ENCODE data around the gene GID4. TPM values are rescaled to one million over a fixed set of nuclear protein-coding genes. Genes with fewer than 3 reads are reported as not detected.

The GID4 gene
- total and polyA plus RNA-seq, 9 of the 15 experiments (the other 6 are each of a cell fraction or from before 2014, with no cell fraction given) = 1.2 to 6.4 (median 3.7) TPM

DNA sequence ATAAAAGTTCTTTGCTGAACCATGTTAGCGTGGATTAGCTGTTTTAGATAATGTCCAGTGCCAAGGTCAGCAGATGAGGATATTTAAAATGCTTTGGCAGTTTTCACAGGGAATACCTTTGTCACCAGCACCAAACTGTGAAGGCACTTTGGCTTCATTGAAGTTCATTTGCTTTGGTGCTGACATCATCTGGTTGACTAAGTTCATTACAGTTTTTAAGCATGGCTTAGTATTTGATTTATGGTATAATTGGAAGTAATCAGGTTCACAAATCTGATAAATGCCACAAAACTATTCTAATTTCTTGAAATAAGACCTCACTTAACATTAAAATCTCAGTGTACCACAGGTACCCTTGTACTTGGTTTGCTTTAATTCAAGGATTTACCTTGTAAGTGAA lies 4.3 kb downstream of the GID4 start:
- CTCF ChIA-PET (ENCODE audit: low intra/inter-chr PET ratio) = no interaction called here
- peaks cover 15% of the 10 kb centered on the region; the same call in 2 of the 3 replicates for H3K36me3 ChIP-seq (ENCODE audit: control insufficient read depth, insufficient read depth, low read length)
- BruUV-seq (replicated peaks) = no TSS peak
- FAIRE-seq (peak; percentile 86), DNase-seq (ENCODE audit: extremely low read depth in 1 of 4, low spot score in 3 of 4) (peak in 3 of 4 experiments; percentile 23 to 30 (median 25)), ATAC-seq (no peak)
- no peaks in the 10 kb centered on the region for H3K9me1 ChIP-seq (ENCODE audit: control insufficient read depth, insufficient read depth, low read length)
- H3K9ac ChIP-seq (ENCODE audit: insufficient read depth in 1 of 2, low read depth in 2 of 2, low read length in 2 of 2) = no peak overlapping the region
- H3K27ac ChIP-seq (ENCODE audit: extremely low read depth, low read depth, low read length) = peak overlapping the region; percentile 20; the same call in 1 of the 3 replicates
- H3K9me3 ChIP-seq (replicated peaks; ENCODE audit: control insufficient read depth, insufficient read depth, low read depth, low read length) = no peaks in the 10 kb centered on the region
- H4K20me1 ChIP-seq (replicated peaks; ENCODE audit: control insufficient read depth, insufficient read depth, low read length) = no peaks in the 10 kb centered on the region
- in situ Hi-C loops (cut with MboI) (no loop called here), intact Hi-C loops (cut with micrococcal nuclease) (loop anchor here (5.0 kb wide), 1 partner anchor 44 kb away; the partner anchor contains the start of gene DRG2)
- WGBS (ENCODE audit: insufficient coverage, low coverage, missing lambda C conversion rate) = 33% methylated on average over 1 of the region's 1 CpG
- peaks cover 16 to 23% of the 10 kb centered on the region in 2 experiments; a peak in 4 of 5 replicates for H3K4me1 ChIP-seq (replicated peaks in 1 of 2; ENCODE audit: control insufficient read depth in 2 of 2, insufficient read depth in 2 of 2, low read length in 2 of 2)
- H2AFZ ChIP-seq (ENCODE audit: low read depth, low read length) = no peak overlapping the region
- TF ChIP-seq RAD21 (CRISPR knock-in tag; conservative IDR thresholded peaks at IDR 0.05 in 1 of 2, IDR thresholded peaks at IDR 0.05 in 1 of 2) = 0 out of 4 replicates have a peak, but pooled peaks of 1 of the 2 experiments have one; percentile 19
- TF ChIP-seq, protein P1, sequence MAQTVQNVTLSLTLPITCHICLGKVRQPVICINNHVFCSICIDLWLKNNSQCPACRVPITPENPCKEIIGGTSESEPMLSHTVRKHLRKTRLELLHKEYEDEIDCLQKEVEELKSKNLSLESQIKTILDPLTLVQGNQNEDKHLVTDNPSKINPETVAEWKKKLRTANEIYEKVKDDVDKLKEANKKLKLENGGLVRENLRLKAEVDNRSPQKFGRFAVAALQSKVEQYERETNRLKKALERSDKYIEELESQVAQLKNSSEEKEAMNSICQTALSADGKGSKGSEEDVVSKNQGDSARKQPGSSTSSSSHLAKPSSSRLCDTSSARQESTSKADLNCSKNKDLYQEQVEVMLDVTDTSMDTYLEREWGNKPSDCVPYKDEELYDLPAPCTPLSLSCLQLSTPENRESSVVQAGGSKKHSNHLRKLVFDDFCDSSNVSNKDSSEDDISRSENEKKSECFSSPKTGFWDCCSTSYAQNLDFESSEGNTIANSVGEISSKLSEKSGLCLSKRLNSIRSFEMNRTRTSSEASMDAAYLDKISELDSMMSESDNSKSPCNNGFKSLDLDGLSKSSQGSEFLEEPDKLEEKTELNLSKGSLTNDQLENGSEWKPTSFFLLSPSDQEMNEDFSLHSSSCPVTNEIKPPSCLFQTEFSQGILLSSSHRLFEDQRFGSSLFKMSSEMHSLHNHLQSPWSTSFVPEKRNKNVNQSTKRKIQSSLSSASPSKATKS (CRISPR knock-in tag; IDR thresholded peaks at IDR 0.05) = no peak
- peak; percentile 44 for TF ChIP-seq MEIS2 (IDR thresholded peaks at IDR 0.05; ENCODE audit: partially characterized antibody)
- TF ChIP-seq, protein P2, sequence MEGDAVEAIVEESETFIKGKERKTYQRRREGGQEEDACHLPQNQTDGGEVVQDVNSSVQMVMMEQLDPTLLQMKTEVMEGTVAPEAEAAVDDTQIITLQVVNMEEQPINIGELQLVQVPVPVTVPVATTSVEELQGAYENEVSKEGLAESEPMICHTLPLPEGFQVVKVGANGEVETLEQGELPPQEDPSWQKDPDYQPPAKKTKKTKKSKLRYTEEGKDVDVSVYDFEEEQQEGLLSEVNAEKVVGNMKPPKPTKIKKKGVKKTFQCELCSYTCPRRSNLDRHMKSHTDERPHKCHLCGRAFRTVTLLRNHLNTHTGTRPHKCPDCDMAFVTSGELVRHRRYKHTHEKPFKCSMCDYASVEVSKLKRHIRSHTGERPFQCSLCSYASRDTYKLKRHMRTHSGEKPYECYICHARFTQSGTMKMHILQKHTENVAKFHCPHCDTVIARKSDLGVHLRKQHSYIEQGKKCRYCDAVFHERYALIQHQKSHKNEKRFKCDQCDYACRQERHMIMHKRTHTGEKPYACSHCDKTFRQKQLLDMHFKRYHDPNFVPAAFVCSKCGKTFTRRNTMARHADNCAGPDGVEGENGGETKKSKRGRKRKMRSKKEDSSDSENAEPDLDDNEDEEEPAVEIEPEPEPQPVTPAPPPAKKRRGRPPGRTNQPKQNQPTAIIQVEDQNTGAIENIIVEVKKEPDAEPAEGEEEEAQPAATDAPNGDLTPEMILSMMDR (IDR thresholded peaks at IDR 0.05 in 2 of 3, conservative IDR thresholded peaks at IDR 0.05 in 1 of 3; ENCODE audit: insufficient read depth in 2 of 3, low read depth in 1 of 3, low read length in 3 of 3) = peak in 2 of 3 experiments; percentile 5 to 33; a peak in 3 of 6 replicates
- TF ChIP-seq GTF2F1 (IDR thresholded peaks at IDR 0.05; ENCODE audit: low read depth, low read length) = no peak
- TF ChIP-seq, protein P3, sequence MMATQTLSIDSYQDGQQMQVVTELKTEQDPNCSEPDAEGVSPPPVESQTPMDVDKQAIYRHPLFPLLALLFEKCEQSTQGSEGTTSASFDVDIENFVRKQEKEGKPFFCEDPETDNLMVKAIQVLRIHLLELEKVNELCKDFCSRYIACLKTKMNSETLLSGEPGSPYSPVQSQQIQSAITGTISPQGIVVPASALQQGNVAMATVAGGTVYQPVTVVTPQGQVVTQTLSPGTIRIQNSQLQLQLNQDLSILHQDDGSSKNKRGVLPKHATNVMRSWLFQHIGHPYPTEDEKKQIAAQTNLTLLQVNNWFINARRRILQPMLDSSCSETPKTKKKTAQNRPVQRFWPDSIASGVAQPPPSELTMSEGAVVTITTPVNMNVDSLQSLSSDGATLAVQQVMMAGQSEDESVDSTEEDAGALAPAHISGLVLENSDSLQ (IDR thresholded peaks at IDR 0.05) = peak; percentile 31; the same call in 1 of the 2 replicates
- TF ChIP-seq MCM3 (IDR thresholded peaks at IDR 0.05) = no peak
- TF ChIP-seq FOXJ3 (CRISPR knock-in tag; IDR thresholded peaks at IDR 0.05) = no peak
- TF ChIP-seq GABPB2 (CRISPR knock-in tag; conservative IDR thresholded peaks at IDR 0.05) = no peak
- TF ChIP-seq, protein P4, sequence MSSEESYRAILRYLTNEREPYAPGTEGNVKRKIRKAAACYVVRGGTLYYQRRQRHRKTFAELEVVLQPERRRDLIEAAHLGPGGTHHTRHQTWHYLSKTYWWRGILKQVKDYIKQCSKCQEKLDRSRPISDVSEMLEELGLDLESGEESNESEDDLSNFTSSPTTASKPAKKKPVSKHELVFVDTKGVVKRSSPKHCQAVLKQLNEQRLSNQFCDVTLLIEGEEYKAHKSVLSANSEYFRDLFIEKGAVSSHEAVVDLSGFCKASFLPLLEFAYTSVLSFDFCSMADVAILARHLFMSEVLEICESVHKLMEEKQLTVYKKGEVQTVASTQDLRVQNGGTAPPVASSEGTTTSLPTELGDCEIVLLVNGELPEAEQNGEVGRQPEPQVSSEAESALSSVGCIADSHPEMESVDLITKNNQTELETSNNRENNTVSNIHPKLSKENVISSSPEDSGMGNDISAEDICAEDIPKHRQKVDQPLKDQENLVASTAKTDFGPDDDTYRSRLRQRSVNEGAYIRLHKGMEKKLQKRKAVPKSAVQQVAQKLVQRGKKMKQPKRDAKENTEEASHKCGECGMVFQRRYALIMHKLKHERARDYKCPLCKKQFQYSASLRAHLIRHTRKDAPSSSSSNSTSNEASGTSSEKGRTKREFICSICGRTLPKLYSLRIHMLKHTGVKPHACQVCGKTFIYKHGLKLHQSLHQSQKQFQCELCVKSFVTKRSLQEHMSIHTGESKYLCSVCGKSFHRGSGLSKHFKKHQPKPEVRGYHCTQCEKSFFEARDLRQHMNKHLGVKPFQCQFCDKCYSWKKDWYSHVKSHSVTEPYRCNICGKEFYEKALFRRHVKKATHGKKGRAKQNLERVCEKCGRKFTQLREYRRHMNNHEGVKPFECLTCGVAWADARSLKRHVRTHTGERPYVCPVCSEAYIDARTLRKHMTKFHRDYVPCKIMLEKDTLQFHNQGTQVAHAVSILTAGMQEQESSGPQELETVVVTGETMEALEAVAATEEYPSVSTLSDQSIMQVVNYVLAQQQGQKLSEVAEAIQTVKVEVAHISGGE (CRISPR knock-in tag; IDR thresholded peaks at IDR 0.05) = 0 out of 6 replicates have a peak, but pooled peaks of 1 of the 3 experiments have one; percentile 19
- no peak for TF ChIP-seq OTX1 (CRISPR knock-in tag; IDR thresholded peaks at IDR 0.05)
- no peak for TF ChIP-seq HDAC1 (IDR thresholded peaks at IDR 0.05)
- no peaks in the 10 kb centered on the region for H3K27me3 ChIP-seq (ENCODE audit: control insufficient read depth in 2 of 2, insufficient read depth in 2 of 2, low read length in 2 of 2)
- H3K4me2 ChIP-seq (ENCODE audit: insufficient read depth, low read length) = no peak overlapping the region
- POLR2A ChIA-PET = no interaction called here
- peaks cover 33% of the 10 kb centered on the region for H3K79me2 ChIP-seq (ENCODE audit: control insufficient read depth, insufficient read depth, low read length)
- H3K4me3 ChIP-seq = no peak overlapping the region
